Neuronal stem cell (in vitro differentiated cells): Measurements from ENCODE around the gene SLC22A23.

ENCODE experiments used
- DNase-seq: peaks from one replicate; pipeline ENCODE4 v3.0.0-alpha.2; 2013; ENCODE audit warnings: low spot score
- H2AFZ ChIP-seq: one replicate; pipeline ENCODE4 v1.6.1; 2013; ENCODE audit warnings: mild to moderate bottlenecking, low read length, inconsistent platforms
- H2AK5ac ChIP-seq: 2 replicates; pipeline ENCODE4 v1.6.1; 2013; ENCODE audit warnings: low read depth, mild to moderate bottlenecking, inconsistent platforms, low read length, moderate library complexity, mixed read lengths
- H2BK120ac ChIP-seq: 2 replicates; pipeline ENCODE4 v1.6.1; 2013; ENCODE audit warnings: low read depth, mild to moderate bottlenecking, inconsistent platforms, low read length, moderate library complexity, mixed read lengths
- H2BK12ac ChIP-seq: one replicate; pipeline ENCODE4 v1.6.1; 2013; ENCODE audit warnings: low read length, inconsistent platforms
- H2BK15ac ChIP-seq: 2 replicates; pipeline ENCODE4 v1.6.1; 2013; ENCODE audit warnings: mild to moderate bottlenecking, low read length, inconsistent platforms, mixed read lengths
- H2BK5ac ChIP-seq: one replicate; pipeline ENCODE4 v1.6.1; 2013; ENCODE audit warnings: inconsistent platforms, mild to moderate bottlenecking, low read length, moderate library complexity
- H3K14ac ChIP-seq: one replicate; pipeline ENCODE4 v1.6.1; 2013; ENCODE audit warnings: low read length, inconsistent platforms
- H3K18ac ChIP-seq: 2 replicates; pipeline ENCODE4 v1.6.1; 2013; ENCODE audit warnings: low read length, inconsistent platforms
- H3K23ac ChIP-seq: 2 replicates; pipeline ENCODE4 v1.6.1; 2013; ENCODE audit warnings: low read depth, mild to moderate bottlenecking, mixed read lengths, low read length, inconsistent platforms; ENCODE audit not compliant: poor library complexity
- H3K27ac ChIP-seq: replicated peaks from 3 replicates; pipeline ENCODE4 v1.5.1; 2013; ENCODE audit warnings: low read length, inconsistent platforms
- H3K27me3 ChIP-seq, 3 experiments: 2 replicates each; pipeline ENCODE4 v1.6.1; 2013; ENCODE audit warnings: low read length in 3 of 3, mild to moderate bottlenecking in 2 of 3, inconsistent platforms in 1 of 3, low read depth in 1 of 3, mixed read lengths in 1 of 3, moderate library complexity in 1 of 3; ENCODE audit not compliant: control insufficient read depth in 3 of 3, insufficient read depth in 3 of 3
- H3K36me3 ChIP-seq, 2 donors: replicated peaks in 1 of 2; 2 replicates each; pipeline ENCODE4 v1.6.1; 2013; ENCODE audit warnings: low read length in 2 of 2; ENCODE audit not compliant: control insufficient read depth in 2 of 2, insufficient read depth in 2 of 2
- H3K4ac ChIP-seq: 2 replicates; pipeline ENCODE4 v1.6.1; 2013; ENCODE audit warnings: inconsistent platforms, mild to moderate bottlenecking, low read length, moderate library complexity
- H3K4me1 ChIP-seq, 2 donors: 1 replicate in 1 of 2; 2 replicates in 1 of 2; pipeline ENCODE4 v1.6.1; 2013; ENCODE audit warnings: low read length in 2 of 2, low read depth in 1 of 2; ENCODE audit not compliant: control insufficient read depth in 2 of 2, insufficient read depth in 1 of 2
- H3K4me2 ChIP-seq: one replicate; pipeline ENCODE4 v1.6.1; 2013; ENCODE audit warnings: mild to moderate bottlenecking, low read length, inconsistent platforms; ENCODE audit not compliant: insufficient read depth, poor library complexity, severe bottlenecking
- H3K4me3 ChIP-seq, 2 donors: 2 replicates each; pipeline ENCODE4 v1.5.1; 2013; ENCODE audit warnings: low read length in 2 of 2, mild to moderate bottlenecking in 2 of 2, inconsistent platforms in 1 of 2, moderate library complexity in 1 of 2
- H3K79me1 ChIP-seq: one replicate; pipeline ENCODE4 v1.6.1; 2013; ENCODE audit warnings: low read depth, mild to moderate bottlenecking, inconsistent platforms, low read length, moderate library complexity
- H3K9ac ChIP-seq: one replicate; pipeline ENCODE4 v1.6.1; 2013; ENCODE audit warnings: mild to moderate bottlenecking, low read depth, low read length, inconsistent platforms; ENCODE audit not compliant: poor library complexity
- H3K9me3 ChIP-seq, 2 donors: replicated peaks in 1 of 2; 2 replicates each; pipeline versions ENCODE3 to v1.6.1; 2013; ENCODE audit warnings: low read length in 2 of 2, mild to moderate bottlenecking in 2 of 2, inconsistent platforms in 1 of 2, low read depth in 1 of 2, mixed read lengths in 1 of 2, moderate library complexity in 1 of 2; ENCODE audit not compliant: control insufficient read depth in 2 of 2, insufficient read depth in 1 of 2
- H4K8ac ChIP-seq: one replicate; pipeline ENCODE4 v1.6.1; 2013; ENCODE audit warnings: low read depth, mild to moderate bottlenecking, inconsistent platforms, low read length, moderate library complexity
- H4K91ac ChIP-seq: one replicate; pipeline ENCODE4 v1.6.1; 2013; ENCODE audit warnings: low read length, low read depth, mild to moderate bottlenecking, inconsistent platforms; ENCODE audit not compliant: poor library complexity
- WGBS, 2 donors: extraction: QIAGEN DNeasy Blood & Tissue Kit; methylation state at CpG; one replicate each; pipeline ENCODE4 v1.1.7; 2013; ENCODE audit warnings: missing lambda C conversion rate in 2 of 2, mixed read lengths in 1 of 2; ENCODE audit not compliant: insufficient read length in 2 of 2, insufficient replicate concordance in 1 of 2; ENCODE audit errors: extremely low coverage in 2 of 2; 5-methylcytosine and 5-hydroxymethylcytosine counted together

The SLC22A23 gene

DNA sequence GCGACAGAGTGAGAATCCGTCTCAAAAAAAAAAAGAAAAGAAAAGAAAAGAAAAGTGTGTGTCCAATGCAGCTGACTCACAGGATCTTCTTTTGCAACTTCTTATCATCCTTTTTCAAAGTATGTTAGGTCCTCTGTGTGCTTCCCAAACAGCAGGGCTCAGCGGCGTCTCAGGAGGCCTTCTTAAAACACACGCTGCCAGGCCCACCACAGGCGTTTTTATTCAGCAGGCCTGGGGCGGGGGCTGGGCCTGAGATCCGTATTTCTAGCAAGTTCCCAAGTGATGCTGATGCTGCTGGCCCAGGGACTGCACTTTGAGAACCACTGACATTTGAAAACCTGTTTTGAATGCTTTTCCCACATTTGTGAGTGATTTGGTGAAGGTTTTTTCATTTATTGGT lies 141.0 kb downstream of the SLC22A23 start:
- WGBS, 2 donors, result no CpG with 5 or more reads among the region's 8 CpGs

DNA sequence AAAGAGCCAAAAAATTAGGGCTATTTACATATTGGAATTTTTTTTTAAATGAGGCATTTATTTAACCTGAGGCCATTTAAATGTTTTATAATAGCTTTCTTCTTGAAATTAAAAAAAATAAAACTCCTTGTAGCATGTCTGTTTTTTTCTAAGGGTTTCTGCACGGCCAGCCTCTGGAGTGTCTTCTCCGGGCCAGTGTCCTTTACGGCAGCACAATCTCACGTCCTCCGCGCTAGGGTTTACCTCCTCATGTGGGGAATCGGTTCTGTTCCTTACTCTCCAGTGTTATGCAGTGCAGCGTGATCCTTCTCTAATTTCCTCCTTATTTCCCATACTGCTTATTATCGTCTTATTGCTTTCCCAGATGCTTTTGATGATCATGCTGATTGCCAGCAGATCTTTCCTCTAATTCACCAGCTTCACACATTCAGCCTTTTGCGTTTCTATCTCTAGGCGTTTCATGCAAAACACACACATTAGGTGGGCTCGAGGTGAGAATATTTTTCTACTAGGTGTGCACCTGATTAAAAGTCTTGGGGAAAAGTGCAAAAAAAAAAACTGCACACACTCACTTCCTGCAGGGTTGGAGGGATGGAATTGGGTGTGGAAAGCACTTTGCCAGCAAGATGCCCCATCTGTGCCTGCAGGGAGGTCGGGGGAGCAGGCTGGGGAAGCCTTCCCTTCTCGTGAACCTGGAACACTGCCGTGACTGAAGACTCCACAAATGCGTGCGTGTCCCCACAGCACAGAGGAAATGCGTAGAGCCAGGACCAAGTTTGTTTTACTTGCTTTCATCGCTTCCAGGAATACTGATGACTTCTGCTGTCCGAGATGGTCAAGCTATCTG lies 142.0 kb downstream of the SLC22A23 start:
- no peak overlapping the region for H3K4me2 ChIP-seq
- H2BK5ac ChIP-seq, result no peak overlapping the region
- H3K79me1 ChIP-seq, result no peaks in the 10 kb centered on the region
- no peaks in the 10 kb centered on the region for H3K36me3 ChIP-seq
- H3K27ac ChIP-seq, result no peak overlapping the region
- no peak overlapping the region for H4K91ac ChIP-seq
- no peak overlapping the region for H3K18ac ChIP-seq
- no peak overlapping the region for H3K4ac ChIP-seq
- no peak for DNase-seq
- H4K8ac ChIP-seq, result no peak overlapping the region
- H3K9me3 ChIP-seq, result no peaks in the 10 kb centered on the region
- peaks cover 0 to 4% of the 10 kb centered on the region in 2 donors for H3K4me1 ChIP-seq
- no CpG with 5 or more reads among the region's 20 CpGs for WGBS, 2 donors
- no peak overlapping the region for H3K4me3 ChIP-seq
- no peak overlapping the region for H3K23ac ChIP-seq
- no peak overlapping the region for H2BK12ac ChIP-seq
- H2BK15ac ChIP-seq, result no peak overlapping the region
- H2BK120ac ChIP-seq, result no peak overlapping the region
- H3K9ac ChIP-seq, result no peak overlapping the region
- H3K14ac ChIP-seq, result no peak overlapping the region
- no peak overlapping the region for H2AK5ac ChIP-seq
- no peaks in the 10 kb centered on the region for H3K27me3 ChIP-seq
- H2AFZ ChIP-seq, result no peak overlapping the region

More for the DNA sequence above, 141.0 kb downstream of the SLC22A23 start:
- Histone ChIP-seq H4K8ac (no peak overlapping the region), H3K27me3 (no peaks in the 10 kb centered on the region), H2BK15ac (no peak overlapping the region), H3K79me1 (no peaks in the 10 kb centered on the region), H4K91ac (no peak overlapping the region), H3K4me2 (no peak overlapping the region), H3K4me3 (no peak overlapping the region), H3K36me3 (no peaks in the 10 kb centered on the region), H3K9ac (no peak overlapping the region), H3K23ac (no peak overlapping the region), H3K14ac (no peak overlapping the region), H3K4me1 (peaks cover 0 to 4% of the 10 kb centered on the region in 2 donors), H2BK12ac (no peak overlapping the region), H2AK5ac (no peak overlapping the region), H3K9me3 (no peaks in the 10 kb centered on the region), H3K27ac (no peak overlapping the region), H2BK5ac (no peak overlapping the region), H2BK120ac (no peak overlapping the region), H3K18ac (no peak overlapping the region), H3K4ac (no peak overlapping the region), H2AFZ (no peak overlapping the region)
- DNase-seq, result no peak

DNA sequence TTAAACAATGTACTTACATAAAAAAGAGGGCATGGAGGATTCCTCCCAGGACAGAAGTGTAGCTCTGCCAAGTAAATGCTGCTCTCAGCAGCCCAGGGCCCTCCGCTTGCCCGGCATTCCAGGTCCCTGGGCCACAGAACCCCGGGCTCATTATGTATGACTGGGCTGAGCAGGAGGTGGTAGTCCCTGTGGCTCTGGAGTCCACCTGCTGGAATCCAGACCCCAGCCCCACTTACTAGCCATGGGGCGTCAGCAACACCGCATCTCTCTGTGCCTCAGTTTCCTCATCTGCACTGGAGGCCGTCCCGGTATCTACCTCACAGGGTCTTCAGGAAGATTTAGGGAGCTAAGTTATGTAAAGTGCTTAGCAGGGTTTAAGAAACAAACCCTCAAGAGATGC lies 142.7 kb downstream of the SLC22A23 start:
- Histone ChIP-seq H4K8ac (no peak overlapping the region), H4K91ac (no peak overlapping the region)

DNA sequence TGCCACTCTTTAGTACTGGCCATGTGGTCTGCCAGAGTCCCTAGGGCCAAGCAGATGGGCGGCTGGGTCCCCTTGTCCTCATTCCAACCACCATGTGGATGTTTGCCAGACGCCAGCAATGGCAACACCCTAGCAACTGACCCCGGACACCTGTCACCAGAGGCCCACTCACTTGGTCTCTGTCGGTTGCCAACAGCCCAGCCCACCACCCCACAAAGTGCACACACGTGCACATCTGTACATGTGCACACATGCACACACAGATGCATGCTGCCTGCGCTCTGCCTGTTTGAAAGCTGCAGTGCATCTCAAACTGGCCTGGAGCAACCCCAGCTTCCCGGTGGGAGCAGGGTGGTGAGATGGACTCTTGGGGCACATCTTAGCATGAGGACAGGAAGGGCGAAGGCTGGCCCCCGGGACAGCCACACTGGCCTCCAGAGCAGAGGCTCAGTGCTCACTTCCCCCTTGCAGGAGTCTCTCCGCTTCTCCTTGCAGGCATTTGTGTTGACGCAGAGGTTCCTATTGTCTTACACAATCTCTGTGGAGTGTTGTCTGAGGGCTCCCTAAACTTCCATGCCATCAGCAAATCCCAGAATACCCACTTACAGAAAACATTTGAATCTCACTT lies 144.1 kb downstream of the SLC22A23 start:
- WGBS, 2 donors, result no CpG with 5 or more reads among the region's 11 CpGs
- Histone ChIP-seq H2AK5ac (peak overlapping the region; percentile 32), H3K4ac (peak overlapping the region; percentile 43)

More for the DNA sequence above, 142.7 kb downstream of the SLC22A23 start:
- Histone ChIP-seq H3K9me3 (no peaks in the 10 kb centered on the region), H3K4me2 (no peak overlapping the region), H3K27me3 (no peaks in the 10 kb centered on the region), H3K23ac (no peak overlapping the region), H3K79me1 (no peaks in the 10 kb centered on the region), H3K9ac (no peak overlapping the region), H3K27ac (no peak overlapping the region), H2AK5ac (no peak overlapping the region), H3K18ac (no peak overlapping the region), H3K14ac (no peak overlapping the region), H3K4me3 (no peak overlapping the region), H2BK5ac (no peak overlapping the region), H3K4ac (no peak overlapping the region), H3K36me3 (no peaks in the 10 kb centered on the region), H2BK120ac (no peak overlapping the region), H2BK12ac (no peak overlapping the region), H2AFZ (no peak overlapping the region), H2BK15ac (no peak overlapping the region), H3K4me1 (peaks cover 0 to 8% of the 10 kb centered on the region in 2 donors)
- no CpG with 5 or more reads among the region's 7 CpGs for WGBS, 2 donors
- DNase-seq, result no peak

More for the DNA sequence above, 144.1 kb downstream of the SLC22A23 start:
- no peak overlapping the region for H3K27ac ChIP-seq
- H3K4me1 ChIP-seq, result peaks cover 0 to 8% of the 10 kb centered on the region in 2 donors
- H2BK15ac ChIP-seq, result peak overlapping the region; percentile 38
- no peaks in the 10 kb centered on the region for H3K9me3 ChIP-seq
- no peaks in the 10 kb centered on the region for H3K79me1 ChIP-seq
- peak overlapping the region; percentile 67 for H4K8ac ChIP-seq
- peak overlapping the region; percentile 82 for H2BK120ac ChIP-seq
- H4K91ac ChIP-seq, result peak overlapping the region; percentile 22
- peak overlapping the region; percentile 93 for H2BK12ac ChIP-seq
- no peak overlapping the region for H2AFZ ChIP-seq
- H3K9ac ChIP-seq, result no peak overlapping the region
- no peak for DNase-seq
- peak overlapping the region; percentile 94 for H3K23ac ChIP-seq
- no peaks in the 10 kb centered on the region for H3K27me3 ChIP-seq
- H3K14ac ChIP-seq, result no peak overlapping the region
- H3K18ac ChIP-seq, result peak overlapping the region; percentile 90
- H3K36me3 ChIP-seq, result no peaks in the 10 kb centered on the region
- no peak overlapping the region for H2BK5ac ChIP-seq
- H3K4me3 ChIP-seq, result peak overlapping the region in 1 of 2 donors; percentile 8
- no peak overlapping the region for H3K4me2 ChIP-seq
